T-helper 1 cell treated with Interleukin-12 subunit alpha and Interleukin-12 subunit beta and Interleukin-4 antibody, amounts not matched to agents 30 ng/mL and 1 ng/mL, for 36 hours (primary cell): Measurements from ENCODE around the gene TTLL11. TPM values are rescaled to one million over a fixed set of nuclear protein-coding genes. Genes with fewer than 3 reads are reported as not detected.

Experiments used
- intact Hi-C: fragments of 100-400 bp; cut with micrococcal nuclease; formaldehyde crosslinking; loops from one replicate; pipeline ENCODE4 v1.15.1; 2024
- total RNA-seq: library from RNA; stranded (reverse); gene quantifications from 2 replicates; pipeline ENCODE4 v1.2.3, GENCODE V29; 2022

The TTLL11 gene
- total RNA-seq, 1 donor from 2014 or later: 2.8 TPM

- intact Hi-C loops: no loop called here
These were observed 205.3 kb downstream of the TTLL11 start for GRCh38 chr9:121887553-121888437.

GRCh38 chr9:121886759-121887485 lies 206.2 kb downstream of the TTLL11 start:
- intact Hi-C loops: no loop called here

DNA sequence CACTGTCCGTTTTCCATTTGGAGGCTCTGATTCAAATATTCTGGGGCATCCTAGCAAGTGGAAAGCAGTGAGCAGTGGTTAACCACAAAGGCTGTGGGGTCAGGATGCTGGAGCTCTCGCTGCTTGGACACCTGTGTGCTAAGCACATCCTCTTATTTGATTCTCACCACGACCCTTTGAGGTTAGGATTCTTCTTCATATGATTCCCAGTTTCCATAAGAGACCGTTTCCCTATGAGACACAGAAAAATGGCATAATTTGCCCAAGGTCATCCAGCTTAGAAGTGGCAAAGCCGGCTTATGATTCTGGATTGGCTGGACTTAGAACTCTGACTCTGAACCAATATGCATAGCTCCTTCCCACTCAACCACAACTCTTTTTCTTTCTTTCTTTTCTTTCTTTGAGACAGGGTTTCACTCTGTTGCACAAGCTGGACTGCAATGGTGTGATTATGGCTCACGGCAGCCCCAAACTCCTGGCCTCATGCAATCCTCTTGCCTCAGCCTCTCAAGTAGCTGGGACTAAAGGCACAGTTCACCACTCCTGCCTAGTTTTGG lies 207.7 kb downstream of the TTLL11 start:
- intact Hi-C loops: no loop called here

DNA sequence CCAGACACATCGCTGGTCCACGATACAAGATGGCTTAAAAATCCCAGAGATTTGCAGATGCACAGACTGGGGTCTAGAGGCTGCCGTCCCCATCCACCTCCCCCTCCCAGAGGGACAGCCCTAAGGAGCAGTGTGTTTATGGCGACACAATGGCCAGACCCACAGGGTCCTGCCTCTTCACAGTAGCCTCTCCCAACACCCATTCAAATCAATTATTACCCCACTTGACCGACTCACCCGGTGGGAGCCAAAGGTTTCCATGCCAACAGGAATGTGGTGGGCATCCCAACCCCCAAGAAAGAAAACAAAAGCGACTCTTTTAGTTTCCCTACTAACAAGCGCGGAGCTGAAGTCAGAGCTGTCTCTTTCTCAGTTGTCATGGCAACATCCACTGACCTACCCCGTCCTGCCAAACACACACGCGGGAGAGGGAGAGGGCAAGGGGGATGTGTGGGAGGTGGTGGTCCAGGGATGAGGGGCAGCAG lies 209.0 kb downstream of the TTLL11 start:
- intact Hi-C loops: no loop called here

DNA sequence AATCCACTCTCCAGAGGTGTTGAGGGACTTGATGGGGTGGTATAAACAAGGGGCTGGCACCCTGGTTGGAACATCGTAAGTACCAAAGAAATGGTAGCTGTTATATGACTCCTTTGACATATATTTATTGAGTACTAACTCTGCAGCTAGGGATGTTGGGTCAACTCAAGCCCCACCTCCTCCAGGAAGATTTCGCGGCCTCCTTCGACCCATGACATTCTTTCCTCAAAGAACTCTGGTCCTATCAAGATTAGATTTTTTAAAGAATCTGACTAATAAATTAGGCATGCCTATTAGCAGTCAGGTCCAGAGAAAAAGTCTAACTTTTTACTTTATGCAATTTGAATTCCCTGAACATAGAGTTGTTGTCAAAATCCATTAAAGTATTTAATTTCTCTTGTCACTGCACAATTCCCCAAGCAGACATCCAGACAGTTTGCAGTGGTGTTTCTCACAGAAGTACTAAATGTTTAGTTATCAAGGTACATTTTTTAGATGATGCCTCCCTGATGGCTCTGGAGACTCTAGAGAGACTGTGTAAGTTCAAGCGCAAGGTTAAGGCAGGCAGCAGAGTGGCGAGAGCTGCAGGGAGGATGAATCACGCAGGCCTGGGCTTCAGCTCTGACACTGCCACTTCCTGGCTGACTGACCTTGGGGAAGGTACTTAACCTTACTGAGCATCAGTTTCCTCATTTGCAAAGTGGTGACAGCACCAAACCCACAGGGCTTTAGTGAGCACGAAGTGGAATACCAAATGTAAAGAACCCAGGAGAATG lies 209.6 kb downstream of the TTLL11 start:
- intact Hi-C loops: no loop called here

- intact Hi-C loops: no loop called here
These were observed 211.1 kb downstream of the TTLL11 start for GRCh38 chr9:121881920-121882500.

DNA sequence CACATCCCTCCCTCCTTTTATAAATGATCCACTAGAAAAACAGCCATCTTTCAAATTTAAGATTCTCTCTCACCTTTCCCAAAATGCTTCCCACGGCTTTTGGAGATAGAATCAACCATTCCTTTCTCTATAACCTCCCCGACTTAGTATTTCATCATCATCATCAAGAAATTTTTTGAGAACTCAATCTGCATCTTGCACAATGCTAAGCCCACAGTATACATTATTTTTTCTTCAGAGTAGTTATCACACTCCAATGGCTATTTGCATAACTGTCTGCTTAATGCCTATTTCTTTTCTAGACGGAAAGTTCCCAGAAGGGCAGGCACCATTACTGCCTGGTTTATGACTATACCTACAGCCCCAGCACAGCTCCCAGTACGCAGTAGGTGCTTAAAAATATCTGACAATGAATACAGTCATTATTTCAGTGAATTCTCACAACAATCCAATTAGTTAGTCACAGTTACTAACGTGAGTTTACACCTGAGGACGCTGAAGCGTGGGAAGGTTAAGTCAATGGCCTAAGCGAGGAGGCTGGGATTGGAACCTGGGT lies 212.7 kb downstream of the TTLL11 start:
- intact Hi-C loops: no loop called here

DNA sequence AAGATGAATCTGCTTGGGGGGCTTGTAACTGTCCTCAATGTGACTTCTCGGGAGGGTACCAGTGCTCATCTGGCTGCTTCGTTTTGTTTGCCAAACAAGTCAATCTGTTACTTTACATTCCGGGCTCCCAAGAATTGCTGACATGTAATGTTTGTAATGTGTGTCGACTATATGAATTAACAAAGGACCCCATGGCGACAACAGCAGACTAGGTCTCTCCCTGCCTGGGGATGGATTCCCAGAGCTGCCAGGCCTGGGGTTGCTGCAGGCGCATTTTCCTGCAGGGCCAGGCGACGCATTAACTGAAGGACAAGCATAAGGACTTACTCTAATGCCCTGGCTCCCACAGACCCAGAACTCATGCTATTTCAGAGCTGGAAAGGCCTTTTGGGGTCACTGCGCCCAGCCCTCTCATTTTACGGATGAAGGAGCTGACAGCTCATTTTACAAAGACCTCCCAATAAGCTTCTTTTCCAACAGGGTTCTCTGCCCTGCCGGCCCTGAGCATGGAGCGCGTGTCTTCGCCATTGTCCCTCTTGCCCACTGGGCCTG lies 214.8 kb downstream of the TTLL11 start:
- intact Hi-C loops: no loop called here

- intact Hi-C loops: no loop called here
These were observed 216.3 kb downstream of the TTLL11 start for GRCh38 chr9:121876658-121877271.

GRCh38 chr9:121876255-121876654 lies 216.9 kb downstream of the TTLL11 start:
- intact Hi-C loops: no loop called here

- intact Hi-C loops: no loop called here
These were observed 218.6 kb downstream of the TTLL11 start for GRCh38 chr9:121874524-121874923.

- intact Hi-C loops: no loop called here
These were observed 221.6 kb downstream of the TTLL11 start for GRCh38 chr9:121871431-121872025.

- intact Hi-C loops: no loop called here
These were observed 222.8 kb downstream of the TTLL11 start for GRCh38 chr9:121870271-121870670.

DNA sequence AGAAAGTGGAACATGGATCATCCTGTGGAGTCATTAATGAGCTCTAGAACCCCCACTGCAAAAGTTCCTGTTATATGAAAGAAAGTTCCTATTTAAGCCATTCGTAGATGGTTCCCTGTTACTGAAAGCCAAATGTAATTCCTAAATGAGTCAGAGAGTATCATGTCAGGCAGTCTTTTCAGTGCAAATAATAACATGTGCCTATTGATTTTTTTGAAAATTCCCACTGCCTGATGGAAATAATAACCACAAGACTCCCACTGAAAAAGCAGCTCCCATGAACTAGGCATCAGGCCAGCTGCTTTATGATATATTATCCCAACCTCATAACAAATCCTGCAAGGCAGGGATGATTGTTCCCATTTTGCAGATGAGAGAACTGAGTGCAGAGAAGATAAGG lies 224.5 kb downstream of the TTLL11 start:
- intact Hi-C loops: no loop called here

GRCh38 chr9:121866927-121867326 lies 226.2 kb downstream of the TTLL11 start:
- intact Hi-C loops: no loop called here

DNA sequence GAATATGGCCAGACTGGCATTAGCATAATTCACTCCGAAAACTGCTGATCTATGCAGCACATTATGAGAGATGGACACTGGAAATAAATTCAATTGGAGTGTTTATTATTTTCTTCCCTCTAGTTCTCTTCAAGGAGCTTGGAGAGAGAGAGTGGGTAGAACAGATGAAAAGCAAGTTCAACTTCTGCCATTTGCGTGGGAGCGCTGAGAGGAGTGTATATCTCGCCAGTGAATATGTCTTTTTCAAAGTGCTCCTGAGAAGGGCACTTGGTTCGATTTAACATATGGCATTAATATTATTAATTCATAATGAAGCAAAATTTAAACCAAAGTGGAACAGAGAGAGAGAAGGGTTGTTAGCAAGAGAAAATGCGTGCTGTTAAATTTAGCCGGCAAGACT lies 227.2 kb downstream of the TTLL11 start:
- intact Hi-C loops: no loop called here

GRCh38 chr9:121865060-121865459 lies 228.0 kb downstream of the TTLL11 start:
- intact Hi-C loops: no loop called here

DNA sequence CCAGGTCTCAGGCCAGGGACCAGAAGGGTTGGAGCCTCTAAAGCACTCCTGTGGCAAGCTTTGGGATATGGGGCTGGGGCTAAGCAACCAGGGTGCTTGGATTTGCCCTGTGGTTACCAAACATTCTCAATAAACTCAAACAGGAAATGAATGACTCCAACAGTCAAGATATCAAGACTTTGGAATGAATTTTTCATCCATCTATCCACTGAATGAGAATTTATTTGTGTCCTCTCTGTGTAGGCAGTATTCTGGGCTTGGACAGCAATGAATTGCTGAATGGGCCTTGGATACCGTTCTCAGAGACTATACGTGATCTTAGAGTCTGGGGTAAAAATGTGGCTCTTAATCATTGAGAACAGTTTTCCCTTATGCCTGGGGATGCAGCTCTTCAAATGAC lies 229.2 kb downstream of the TTLL11 start:
- intact Hi-C loops: no loop called here
